ENCODE results near the gene WBP1L. TPM values are rescaled to one million over a fixed set of nuclear protein-coding genes. Genes with fewer than 3 reads are reported as not detected.

WBP1L gene
- total and polyA plus RNA-seq, 2 of the 13 experiments (the other 11 are each of a cell fraction or from before 2014, with no cell fraction given), result 8.3 to 12.3 TPM

DNA sequence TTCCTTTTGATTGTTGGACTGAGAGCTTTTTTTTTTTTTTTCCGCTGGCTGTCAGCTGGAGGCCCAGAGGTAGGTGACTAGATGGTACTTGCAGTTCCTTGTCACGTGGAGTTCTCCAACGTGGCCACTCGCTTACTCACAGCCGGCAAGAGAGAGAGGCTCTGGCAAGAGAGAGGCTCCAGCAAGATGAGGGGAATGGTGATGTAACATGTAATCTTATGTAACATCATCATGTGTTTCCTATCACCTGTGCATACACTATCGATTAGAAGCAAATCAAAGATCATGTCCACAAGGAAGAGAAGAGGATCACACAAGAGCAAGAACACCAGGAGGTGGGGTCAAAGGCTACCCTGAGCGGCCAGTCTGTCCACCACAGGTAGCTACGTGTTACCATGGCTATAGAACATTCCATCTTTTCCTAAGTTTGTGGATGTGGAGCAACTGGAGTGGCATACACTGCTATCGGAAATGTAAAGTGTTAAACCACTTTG, 106.3 kb downstream of the WBP1L start (continued):
- TF ChIP-seq ZNF136 (CRISPR knock-in tag; IDR thresholded peaks at IDR 0.05; ENCODE audit: low read depth), result 0 out of 2 replicates have a peak, but pooled peaks have one; percentile 35
- TF ChIP-seq RBFOX2 (IDR thresholded peaks at IDR 0.05; ENCODE audit: low read depth, low read length), result no peak
- TF ChIP-seq ZNF549 (CRISPR knock-in tag; IDR thresholded peaks at IDR 0.05), result no peak
- peak; percentile 87 for TF ChIP-seq JUND (CRISPR knock-in tag; IDR thresholded peaks at IDR 0.05)
- TF ChIP-seq, protein P1, sequence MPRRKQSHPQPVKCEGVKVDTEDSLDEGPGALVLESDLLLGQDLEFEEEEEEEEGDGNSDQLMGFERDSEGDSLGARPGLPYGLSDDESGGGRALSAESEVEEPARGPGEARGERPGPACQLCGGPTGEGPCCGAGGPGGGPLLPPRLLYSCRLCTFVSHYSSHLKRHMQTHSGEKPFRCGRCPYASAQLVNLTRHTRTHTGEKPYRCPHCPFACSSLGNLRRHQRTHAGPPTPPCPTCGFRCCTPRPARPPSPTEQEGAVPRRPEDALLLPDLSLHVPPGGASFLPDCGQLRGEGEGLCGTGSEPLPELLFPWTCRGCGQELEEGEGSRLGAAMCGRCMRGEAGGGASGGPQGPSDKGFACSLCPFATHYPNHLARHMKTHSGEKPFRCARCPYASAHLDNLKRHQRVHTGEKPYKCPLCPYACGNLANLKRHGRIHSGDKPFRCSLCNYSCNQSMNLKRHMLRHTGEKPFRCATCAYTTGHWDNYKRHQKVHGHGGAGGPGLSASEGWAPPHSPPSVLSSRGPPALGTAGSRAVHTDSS (CRISPR knock-in tag; conservative IDR thresholded peaks at IDR 0.05), result no peak
- no peak for TF ChIP-seq CENPT (CRISPR knock-in tag; IDR thresholded peaks at IDR 0.05; ENCODE audit: low read depth)
- TF ChIP-seq, protein P2, sequence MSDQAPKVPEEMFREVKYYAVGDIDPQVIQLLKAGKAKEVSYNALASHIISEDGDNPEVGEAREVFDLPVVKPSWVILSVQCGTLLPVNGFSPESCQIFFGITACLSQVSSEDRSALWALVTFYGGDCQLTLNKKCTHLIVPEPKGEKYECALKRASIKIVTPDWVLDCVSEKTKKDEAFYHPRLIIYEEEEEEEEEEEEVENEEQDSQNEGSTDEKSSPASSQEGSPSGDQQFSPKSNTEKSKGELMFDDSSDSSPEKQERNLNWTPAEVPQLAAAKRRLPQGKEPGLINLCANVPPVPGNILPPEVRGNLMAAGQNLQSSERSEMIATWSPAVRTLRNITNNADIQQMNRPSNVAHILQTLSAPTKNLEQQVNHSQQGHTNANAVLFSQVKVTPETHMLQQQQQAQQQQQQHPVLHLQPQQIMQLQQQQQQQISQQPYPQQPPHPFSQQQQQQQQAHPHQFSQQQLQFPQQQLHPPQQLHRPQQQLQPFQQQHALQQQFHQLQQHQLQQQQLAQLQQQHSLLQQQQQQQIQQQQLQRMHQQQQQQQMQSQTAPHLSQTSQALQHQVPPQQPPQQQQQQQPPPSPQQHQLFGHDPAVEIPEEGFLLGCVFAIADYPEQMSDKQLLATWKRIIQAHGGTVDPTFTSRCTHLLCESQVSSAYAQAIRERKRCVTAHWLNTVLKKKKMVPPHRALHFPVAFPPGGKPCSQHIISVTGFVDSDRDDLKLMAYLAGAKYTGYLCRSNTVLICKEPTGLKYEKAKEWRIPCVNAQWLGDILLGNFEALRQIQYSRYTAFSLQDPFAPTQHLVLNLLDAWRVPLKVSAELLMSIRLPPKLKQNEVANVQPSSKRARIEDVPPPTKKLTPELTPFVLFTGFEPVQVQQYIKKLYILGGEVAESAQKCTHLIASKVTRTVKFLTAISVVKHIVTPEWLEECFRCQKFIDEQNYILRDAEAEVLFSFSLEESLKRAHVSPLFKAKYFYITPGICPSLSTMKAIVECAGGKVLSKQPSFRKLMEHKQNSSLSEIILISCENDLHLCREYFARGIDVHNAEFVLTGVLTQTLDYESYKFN (CRISPR knock-in tag; conservative IDR thresholded peaks at IDR 0.05), result peak; percentile 95
- peak; percentile 72 for TF ChIP-seq ZNF441 (CRISPR knock-in tag; IDR thresholded peaks at IDR 0.05; ENCODE audit: borderline replicate concordance)
- TF ChIP-seq, protein P3, sequence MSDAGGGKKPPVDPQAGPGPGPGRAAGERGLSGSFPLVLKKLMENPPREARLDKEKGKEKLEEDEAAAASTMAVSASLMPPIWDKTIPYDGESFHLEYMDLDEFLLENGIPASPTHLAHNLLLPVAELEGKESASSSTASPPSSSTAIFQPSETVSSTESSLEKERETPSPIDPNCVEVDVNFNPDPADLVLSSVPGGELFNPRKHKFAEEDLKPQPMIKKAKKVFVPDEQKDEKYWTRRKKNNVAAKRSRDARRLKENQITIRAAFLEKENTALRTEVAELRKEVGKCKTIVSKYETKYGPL (CRISPR knock-in tag; IDR thresholded peaks at IDR 0.05), result peak; percentile 98
- TF ChIP-seq ATAD3A (CRISPR knock-in tag; IDR thresholded peaks at IDR 0.05), result no peak
- TF ChIP-seq, protein P4, sequence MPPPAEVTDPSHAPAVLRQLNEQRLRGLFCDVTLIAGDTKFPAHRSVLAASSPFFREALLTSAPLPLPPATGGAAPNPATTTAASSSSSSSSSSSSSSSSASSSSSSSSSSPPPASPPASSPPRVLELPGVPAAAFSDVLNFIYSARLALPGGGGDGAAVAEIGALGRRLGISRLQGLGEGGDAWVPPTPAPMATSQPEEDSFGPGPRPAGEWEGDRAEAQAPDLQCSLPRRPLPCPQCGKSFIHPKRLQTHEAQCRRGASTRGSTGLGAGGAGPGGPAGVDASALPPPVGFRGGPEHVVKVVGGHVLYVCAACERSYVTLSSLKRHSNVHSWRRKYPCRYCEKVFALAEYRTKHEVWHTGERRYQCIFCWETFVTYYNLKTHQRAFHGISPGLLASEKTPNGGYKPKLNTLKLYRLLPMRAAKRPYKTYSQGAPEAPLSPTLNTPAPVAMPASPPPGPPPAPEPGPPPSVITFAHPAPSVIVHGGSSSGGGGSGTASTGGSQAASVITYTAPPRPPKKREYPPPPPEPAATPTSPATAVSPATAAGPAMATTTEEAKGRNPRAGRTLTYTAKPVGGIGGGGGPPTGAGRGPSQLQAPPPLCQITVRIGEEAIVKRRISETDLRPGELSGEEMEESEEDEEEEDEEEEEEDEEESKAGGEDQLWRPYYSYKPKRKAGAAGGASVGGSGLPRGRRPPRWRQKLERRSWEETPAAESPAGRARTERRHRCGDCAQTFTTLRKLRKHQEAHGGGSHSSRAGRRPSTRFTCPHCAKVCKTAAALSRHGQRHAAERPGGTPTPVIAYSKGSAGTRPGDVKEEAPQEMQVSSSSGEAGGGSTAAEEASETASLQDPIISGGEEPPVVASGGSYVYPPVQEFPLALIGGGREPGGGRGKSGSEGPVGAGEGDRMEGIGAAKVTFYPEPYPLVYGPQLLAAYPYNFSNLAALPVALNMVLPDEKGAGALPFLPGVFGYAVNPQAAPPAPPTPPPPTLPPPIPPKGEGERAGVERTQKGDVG (CRISPR knock-in tag; IDR thresholded peaks at IDR 0.05; ENCODE audit: borderline replicate concordance), result peak; percentile 62; the same call in 1 of the 2 replicates
- no peak for TF ChIP-seq NPAS2 (CRISPR knock-in tag; IDR thresholded peaks at IDR 0.05; ENCODE audit: borderline replicate concordance)
- TF ChIP-seq CREM (IDR thresholded peaks at IDR 0.05), result peak; percentile 76
- no peak for TF ChIP-seq CREM (CRISPR knock-in tag; IDR thresholded peaks at IDR 0.05)
- no peak for TF ChIP-seq SRSF4 (IDR thresholded peaks at IDR 0.05; ENCODE audit: low read depth, low read length, poor library complexity, severe bottlenecking)
- TF ChIP-seq NKX3-1 (CRISPR knock-in tag; IDR thresholded peaks at IDR 0.05), result no peak
- no peak for TF ChIP-seq ZNF746 (CRISPR knock-in tag; IDR thresholded peaks at IDR 0.05)
- TF ChIP-seq, protein P5, sequence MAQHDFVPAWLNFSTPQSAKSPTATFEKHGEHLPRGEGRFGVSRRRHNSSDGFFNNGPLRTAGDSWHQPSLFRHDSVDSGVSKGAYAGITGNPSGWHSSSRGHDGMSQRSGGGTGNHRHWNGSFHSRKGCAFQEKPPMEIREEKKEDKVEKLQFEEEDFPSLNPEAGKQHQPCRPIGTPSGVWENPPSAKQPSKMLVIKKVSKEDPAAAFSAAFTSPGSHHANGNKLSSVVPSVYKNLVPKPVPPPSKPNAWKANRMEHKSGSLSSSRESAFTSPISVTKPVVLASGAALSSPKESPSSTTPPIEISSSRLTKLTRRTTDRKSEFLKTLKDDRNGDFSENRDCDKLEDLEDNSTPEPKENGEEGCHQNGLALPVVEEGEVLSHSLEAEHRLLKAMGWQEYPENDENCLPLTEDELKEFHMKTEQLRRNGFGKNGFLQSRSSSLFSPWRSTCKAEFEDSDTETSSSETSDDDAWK (CRISPR knock-in tag; IDR thresholded peaks at IDR 0.05), result no peak
- TF ChIP-seq YEATS2 (CRISPR knock-in tag; IDR thresholded peaks at IDR 0.05; ENCODE audit: borderline replicate concordance), result peak; percentile 51; the same call in 1 of the 2 replicates
- TF ChIP-seq ZNF782 (CRISPR knock-in tag; IDR thresholded peaks at IDR 0.05; ENCODE audit: borderline replicate concordance), result no peak
